ENCODE results near the gene MACROD2.

Gene MACROD2

DNA sequence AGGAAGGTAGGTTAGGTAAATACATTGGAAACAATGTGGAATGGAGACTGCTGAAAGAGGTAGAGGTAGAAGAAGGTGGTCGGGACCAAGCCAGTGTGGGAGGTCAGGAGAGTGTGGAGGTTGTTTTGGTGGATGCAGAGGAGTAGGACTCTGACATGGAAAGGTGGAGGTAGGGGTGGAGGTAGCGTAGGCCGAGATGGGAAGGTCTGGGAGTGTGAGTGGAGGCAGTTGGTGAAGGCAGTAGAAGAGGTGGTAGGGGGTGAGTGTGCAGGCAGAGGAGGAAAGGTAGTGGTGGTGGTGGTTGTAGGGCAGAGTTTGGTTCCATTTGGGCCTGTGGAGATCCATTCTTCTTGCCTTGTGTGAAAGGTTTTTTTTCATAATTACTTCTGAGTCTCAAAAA is 941.7 kb downstream of the MACROD2 start:
- DNase-seq (ENCODE audit: low read depth in 1 of 2, low spot score in 1 of 2), result no peak
- in situ Hi-C loops (cut with HindIII; ENCODE audit: low pct_unique_long_range_greater_than_20kb, low sequenced_read_pairs), result no loop called here
- TF ChIP-seq JUND (IDR thresholded peaks at IDR 0.05; ENCODE audit: low read depth), result no peak

DNA sequence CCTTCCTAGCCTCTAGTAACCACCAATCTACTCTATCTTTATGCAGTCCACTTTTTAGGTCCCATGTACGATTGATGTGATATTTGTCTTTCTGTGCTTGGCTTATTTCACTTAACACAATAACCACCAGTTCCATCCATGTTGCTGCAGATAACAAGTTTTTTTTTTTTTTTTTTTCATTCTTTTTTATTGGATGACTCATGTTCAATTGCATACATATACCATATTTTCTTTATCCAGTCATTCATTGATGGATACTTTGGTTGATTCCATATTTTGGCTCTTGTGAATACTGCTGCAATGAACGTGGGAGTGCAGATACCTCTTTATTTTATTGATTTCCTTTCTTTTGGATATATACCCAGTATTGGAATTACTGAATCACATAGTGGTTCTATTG is 942.5 kb downstream of the MACROD2 start:
- no peak for TF ChIP-seq JUND (IDR thresholded peaks at IDR 0.05; ENCODE audit: low read depth)
- in situ Hi-C loops (cut with HindIII; ENCODE audit: low pct_unique_long_range_greater_than_20kb, low sequenced_read_pairs), result no loop called here
- DNase-seq (ENCODE audit: low read depth in 1 of 2, low spot score in 1 of 2), result no peak

DNA sequence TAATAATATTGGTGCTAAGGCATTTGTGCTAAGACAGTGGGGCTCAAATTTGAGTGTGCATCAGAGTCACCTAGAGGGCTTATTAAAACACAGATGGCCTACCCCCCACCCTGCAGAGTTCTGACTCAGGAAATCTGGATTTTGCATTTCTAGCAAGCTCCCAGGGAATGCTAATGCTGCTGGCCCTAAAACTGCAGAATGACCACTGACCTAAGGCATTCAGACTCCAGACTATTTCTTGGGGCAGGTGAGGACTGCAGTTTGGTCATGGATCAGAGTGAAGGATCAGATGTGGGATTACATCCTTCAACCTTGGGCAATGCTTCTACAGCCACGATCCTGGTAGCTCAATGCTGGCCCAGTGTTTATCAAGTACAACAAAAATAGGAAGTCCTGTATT is 952.2 kb downstream of the MACROD2 start:
- DNase-seq (ENCODE audit: low read depth in 1 of 2, low spot score in 1 of 2), result no peak
- TF ChIP-seq JUND (IDR thresholded peaks at IDR 0.05; ENCODE audit: low read depth), result no peak
- in situ Hi-C loops (cut with HindIII; ENCODE audit: low pct_unique_long_range_greater_than_20kb, low sequenced_read_pairs), result no loop called here

GRCh38 chr20:14947946-14948345 is 952.6 kb downstream of the MACROD2 start:
- no peak for TF ChIP-seq JUND (IDR thresholded peaks at IDR 0.05; ENCODE audit: low read depth)
- no peak for DNase-seq (ENCODE audit: low read depth in 1 of 2, low spot score in 1 of 2)
- in situ Hi-C loops (cut with HindIII; ENCODE audit: low pct_unique_long_range_greater_than_20kb, low sequenced_read_pairs), result no loop called here

DNA sequence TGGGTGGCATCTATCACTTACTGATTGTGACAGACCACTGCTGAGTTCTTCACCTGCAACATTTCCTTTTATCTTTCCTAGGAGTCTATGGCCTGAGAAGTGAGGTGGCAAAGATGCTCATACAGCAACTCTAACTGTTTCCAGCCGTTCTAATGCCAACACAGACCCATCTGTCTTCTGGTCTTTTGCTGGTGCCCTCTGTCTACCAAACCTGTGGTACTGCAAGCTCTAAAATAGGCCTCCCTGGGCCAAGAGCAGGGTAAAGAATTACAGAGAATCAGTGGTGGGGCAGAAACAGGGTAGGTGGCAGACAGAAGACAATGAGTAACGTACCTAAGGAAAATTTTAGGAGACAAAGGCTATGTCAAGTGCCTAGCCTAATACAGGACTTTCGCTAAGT is 953.1 kb downstream of the MACROD2 start:
- in situ Hi-C loops (cut with HindIII; ENCODE audit: low pct_unique_long_range_greater_than_20kb, low sequenced_read_pairs), result no loop called here
- peak in 1 of 2 experiments; percentile 52 for DNase-seq (ENCODE audit: low read depth in 1 of 2, low spot score in 1 of 2)
- TF ChIP-seq JUND (IDR thresholded peaks at IDR 0.05; ENCODE audit: low read depth), result no peak

GRCh38 chr20:14950633-14951032 is 955.3 kb downstream of the MACROD2 start:
- in situ Hi-C loops (cut with HindIII; ENCODE audit: low pct_unique_long_range_greater_than_20kb, low sequenced_read_pairs), result no loop called here
- TF ChIP-seq JUND (IDR thresholded peaks at IDR 0.05; ENCODE audit: low read depth), result no peak
- DNase-seq (ENCODE audit: low read depth in 1 of 2, low spot score in 1 of 2), result peak in 1 of 2 experiments; percentile 76

GRCh38 chr20:14951105-14951504 is 955.8 kb downstream of the MACROD2 start:
- no peak for DNase-seq (ENCODE audit: low read depth in 1 of 2, low spot score in 1 of 2)
- in situ Hi-C loops (cut with HindIII; ENCODE audit: low pct_unique_long_range_greater_than_20kb, low sequenced_read_pairs), result no loop called here

DNA sequence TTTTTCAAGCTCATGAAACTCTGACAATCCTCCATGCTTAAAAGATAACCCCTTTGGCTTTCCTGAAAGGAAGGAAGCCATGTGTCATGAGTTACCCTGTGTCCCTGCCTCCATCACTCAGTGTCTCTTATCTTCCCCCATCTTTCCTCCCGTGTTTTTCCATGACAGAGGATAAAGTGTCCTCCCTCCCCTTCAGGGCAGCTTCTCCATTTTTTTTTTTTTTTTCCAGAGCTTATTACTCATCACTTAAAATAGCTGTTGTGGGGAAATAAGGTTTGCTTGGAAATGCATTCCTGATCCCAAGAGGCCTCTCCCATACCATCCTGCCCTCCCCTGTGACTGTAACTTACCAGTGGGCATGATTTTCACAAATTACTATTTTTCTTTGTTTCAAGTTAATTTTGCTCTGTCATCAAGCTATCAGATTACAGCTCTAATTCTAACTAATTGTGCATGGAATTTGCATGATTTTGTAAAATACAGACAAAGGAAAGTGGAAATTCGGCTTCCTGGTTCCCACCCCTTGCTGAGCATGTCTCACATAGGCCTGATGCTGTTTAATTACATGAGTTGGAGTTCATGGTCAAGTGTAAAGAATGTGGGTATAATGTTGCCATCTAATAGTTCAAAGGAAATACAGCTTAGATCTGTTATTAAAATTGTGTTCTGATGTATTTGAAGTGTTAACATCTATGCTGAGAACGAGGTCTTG is 956.5 kb downstream of the MACROD2 start:
- in situ Hi-C loops (cut with HindIII; ENCODE audit: low pct_unique_long_range_greater_than_20kb, low sequenced_read_pairs), result no loop called here
- no peak for TF ChIP-seq JUND (IDR thresholded peaks at IDR 0.05; ENCODE audit: low read depth)
- no peak for DNase-seq (ENCODE audit: low read depth in 1 of 2, low spot score in 1 of 2)

More at GRCh38 chr20:14951105-14951504, 955.8 kb downstream of the MACROD2 start:
- no peak for TF ChIP-seq JUND (IDR thresholded peaks at IDR 0.05; ENCODE audit: low read depth)

- DNase-seq (ENCODE audit: low read depth in 1 of 2, low spot score in 1 of 2), result no peak
- no peak for TF ChIP-seq JUND (IDR thresholded peaks at IDR 0.05; ENCODE audit: low read depth)
- in situ Hi-C loops (cut with HindIII; ENCODE audit: low pct_unique_long_range_greater_than_20kb, low sequenced_read_pairs), result no loop called here
Observed at GRCh38 chr20:14953736-14954135, 958.4 kb downstream of the MACROD2 start.

GRCh38 chr20:14955399-14955798 is 960.1 kb downstream of the MACROD2 start:
- in situ Hi-C loops (cut with HindIII; ENCODE audit: low pct_unique_long_range_greater_than_20kb, low sequenced_read_pairs), result no loop called here
- no peak for DNase-seq (ENCODE audit: low read depth in 1 of 2, low spot score in 1 of 2)
- no peak for TF ChIP-seq JUND (IDR thresholded peaks at IDR 0.05; ENCODE audit: low read depth)

DNA sequence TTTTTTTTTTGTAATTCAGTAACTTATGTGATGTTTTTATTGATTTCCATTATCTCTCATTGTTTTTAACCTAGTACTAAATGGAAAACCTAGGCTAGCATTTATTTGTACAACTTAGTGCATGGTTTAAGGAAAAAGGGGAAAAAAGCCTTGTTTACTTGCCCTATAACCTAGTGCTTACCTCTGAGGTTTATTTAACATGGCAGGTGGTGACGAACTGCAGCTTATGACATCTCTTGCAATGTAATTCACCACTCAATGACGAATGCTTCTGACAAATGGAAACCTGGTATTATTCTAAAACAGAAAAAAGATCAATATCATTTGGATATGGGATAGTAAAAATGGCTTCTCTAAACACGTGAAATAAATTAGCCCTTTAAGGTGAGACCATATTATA is 960.7 kb downstream of the MACROD2 start:
- TF ChIP-seq JUND (IDR thresholded peaks at IDR 0.05; ENCODE audit: low read depth), result no peak
- no peak for DNase-seq (ENCODE audit: low read depth in 1 of 2, low spot score in 1 of 2)
- in situ Hi-C loops (cut with HindIII; ENCODE audit: low pct_unique_long_range_greater_than_20kb, low sequenced_read_pairs), result no loop called here

- in situ Hi-C loops (cut with HindIII; ENCODE audit: low pct_unique_long_range_greater_than_20kb, low sequenced_read_pairs), result no loop called here
- DNase-seq (ENCODE audit: low read depth in 1 of 2, low spot score in 1 of 2), result no peak
- no peak for TF ChIP-seq JUND (IDR thresholded peaks at IDR 0.05; ENCODE audit: low read depth)
Observed at GRCh38 chr20:14956538-14956937, 961.2 kb downstream of the MACROD2 start.

GRCh38 chr20:14957402-14957801 is 962.1 kb downstream of the MACROD2 start:
- DNase-seq (ENCODE audit: low read depth in 1 of 2, low spot score in 1 of 2), result no peak
- TF ChIP-seq JUND (IDR thresholded peaks at IDR 0.05; ENCODE audit: low read depth), result no peak
- in situ Hi-C loops (cut with HindIII; ENCODE audit: low pct_unique_long_range_greater_than_20kb, low sequenced_read_pairs), result no loop called here

DNA sequence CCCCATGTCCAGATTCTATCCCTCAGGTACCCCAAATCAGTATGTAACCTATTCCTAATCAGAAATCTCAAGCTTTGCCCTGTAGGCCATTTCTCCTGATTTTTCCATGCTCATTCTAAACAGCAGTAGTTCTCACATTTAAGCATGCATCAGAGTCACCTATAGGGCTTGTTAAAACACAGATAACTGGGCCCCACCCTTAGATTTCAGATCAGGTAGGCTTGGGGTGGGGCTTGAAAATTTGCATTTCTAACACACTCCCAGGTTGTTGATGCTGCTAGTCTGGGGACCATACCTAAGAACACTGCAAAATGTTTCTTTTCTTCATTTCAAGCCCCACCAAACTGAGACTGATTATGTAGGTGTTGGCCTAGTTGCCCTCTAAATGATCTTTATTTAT is 963.3 kb downstream of the MACROD2 start:
- DNase-seq (ENCODE audit: low read depth in 1 of 2, low spot score in 1 of 2), result no peak
- no peak for TF ChIP-seq JUND (IDR thresholded peaks at IDR 0.05; ENCODE audit: low read depth)
- in situ Hi-C loops (cut with HindIII; ENCODE audit: low pct_unique_long_range_greater_than_20kb, low sequenced_read_pairs), result no loop called here

Measured in T47D (cell line).